Retinal pigment epithelial cell (primary cell): Measurements from ENCODE around the gene UBAC2.
"Not testable (repeated sequence)": the region's sequence is repeated elsewhere in the genome, so short reads cannot be mapped to it uniquely, and the experiment has no call there.

Experiments
- DNase-seq: peaks from one replicate; pipeline ENCODE4 v3.0.0-alpha.2; 2010; ENCODE audit warnings: low read depth
- H3K4me3 ChIP-seq: 2 replicates; pipeline ENCODE4 v1.5.1; 2011; ENCODE audit warnings: mild to moderate bottlenecking, low read length, control low read depth, moderate library complexity
- TF ChIP-seq, protein P1 (sequence below): conservative IDR thresholded peaks from 2 replicates; pipeline ENCODE4 v1.5.1; 2011; ENCODE audit warnings: low read depth, low read length, control low read depth, inconsistent platforms

UBAC2 gene

DNA sequence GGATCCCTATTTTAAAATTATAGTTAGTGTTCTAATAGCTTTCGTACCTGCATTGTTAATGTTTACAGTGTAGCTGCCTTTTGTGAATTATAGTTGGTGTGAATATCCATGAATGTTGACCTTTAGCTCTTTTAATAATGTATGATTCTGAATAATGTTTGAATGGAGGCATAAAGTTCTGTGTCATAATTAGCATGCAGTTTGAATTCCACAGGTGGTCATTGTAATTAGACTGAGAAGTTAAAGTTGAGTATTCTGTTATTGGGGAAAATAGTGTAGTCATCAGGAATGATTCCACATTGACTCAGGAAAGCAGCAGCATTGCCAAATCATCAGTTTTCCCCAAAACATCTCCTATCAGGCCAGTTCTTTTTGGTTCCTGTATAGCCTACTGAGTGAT lies 45.4 kb downstream of the UBAC2 start:
- TF ChIP-seq, protein P1, sequence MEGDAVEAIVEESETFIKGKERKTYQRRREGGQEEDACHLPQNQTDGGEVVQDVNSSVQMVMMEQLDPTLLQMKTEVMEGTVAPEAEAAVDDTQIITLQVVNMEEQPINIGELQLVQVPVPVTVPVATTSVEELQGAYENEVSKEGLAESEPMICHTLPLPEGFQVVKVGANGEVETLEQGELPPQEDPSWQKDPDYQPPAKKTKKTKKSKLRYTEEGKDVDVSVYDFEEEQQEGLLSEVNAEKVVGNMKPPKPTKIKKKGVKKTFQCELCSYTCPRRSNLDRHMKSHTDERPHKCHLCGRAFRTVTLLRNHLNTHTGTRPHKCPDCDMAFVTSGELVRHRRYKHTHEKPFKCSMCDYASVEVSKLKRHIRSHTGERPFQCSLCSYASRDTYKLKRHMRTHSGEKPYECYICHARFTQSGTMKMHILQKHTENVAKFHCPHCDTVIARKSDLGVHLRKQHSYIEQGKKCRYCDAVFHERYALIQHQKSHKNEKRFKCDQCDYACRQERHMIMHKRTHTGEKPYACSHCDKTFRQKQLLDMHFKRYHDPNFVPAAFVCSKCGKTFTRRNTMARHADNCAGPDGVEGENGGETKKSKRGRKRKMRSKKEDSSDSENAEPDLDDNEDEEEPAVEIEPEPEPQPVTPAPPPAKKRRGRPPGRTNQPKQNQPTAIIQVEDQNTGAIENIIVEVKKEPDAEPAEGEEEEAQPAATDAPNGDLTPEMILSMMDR: no peak
- DNase-seq: no peak
- H3K4me3 ChIP-seq: no peak overlapping the region

GRCh38 chr13:99249178-99249577 lies 48.5 kb downstream of the UBAC2 start:
- H3K4me3 ChIP-seq, DNase-seq: not testable (repeated sequence)

GRCh38 chr13:99249606-99250005 lies 49.0 kb downstream of the UBAC2 start:
- H3K4me3 ChIP-seq, DNase-seq: not testable (repeated sequence)

DNA sequence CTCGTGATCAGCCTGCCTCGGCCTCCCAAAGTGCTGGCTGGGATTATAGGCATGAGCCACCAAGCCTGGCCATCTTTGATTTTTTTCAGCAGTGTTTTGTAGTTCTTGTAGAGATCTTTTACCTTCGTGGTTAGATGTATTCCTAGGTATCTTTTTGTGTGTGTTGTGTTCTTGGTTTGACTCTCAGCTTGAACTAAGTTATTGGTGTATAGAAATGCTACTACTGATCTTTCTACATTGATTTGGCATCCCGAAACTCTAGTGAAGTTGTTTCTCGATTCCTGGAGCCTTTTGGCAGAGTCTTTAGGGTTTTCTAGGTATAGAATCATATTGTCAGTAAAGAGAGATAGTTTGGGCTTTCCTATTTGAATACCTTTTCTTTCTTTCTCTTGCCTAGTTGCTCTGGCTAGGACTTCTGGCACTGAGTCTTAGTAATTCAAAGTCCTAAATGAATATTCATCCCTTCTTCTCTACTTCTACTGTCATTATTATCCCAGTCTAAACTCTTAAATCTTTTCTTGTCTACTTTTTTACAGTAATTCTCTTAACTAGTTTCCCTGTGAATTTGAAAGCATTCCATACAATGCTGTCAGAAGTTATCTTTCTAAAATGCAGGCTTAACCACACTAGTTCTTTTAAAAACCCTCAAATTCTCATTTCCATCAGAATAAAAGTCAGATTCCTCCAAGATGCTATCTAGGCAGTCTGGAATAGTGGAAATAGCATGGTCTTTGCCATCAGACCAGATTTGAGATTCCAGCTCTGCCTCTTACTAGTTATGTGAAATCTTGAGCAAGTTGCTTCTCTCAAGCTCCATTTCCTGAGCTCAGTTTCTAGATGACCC lies 50.5 kb downstream of the UBAC2 start:
- DNase-seq: no peak
- TF ChIP-seq, protein P1: no peak
- no peak overlapping the region for H3K4me3 ChIP-seq

GRCh38 chr13:99251921-99252320 lies 51.3 kb downstream of the UBAC2 start:
- DNase-seq: no peak
- TF ChIP-seq, protein P1: no peak
- no peak overlapping the region for H3K4me3 ChIP-seq

DNA sequence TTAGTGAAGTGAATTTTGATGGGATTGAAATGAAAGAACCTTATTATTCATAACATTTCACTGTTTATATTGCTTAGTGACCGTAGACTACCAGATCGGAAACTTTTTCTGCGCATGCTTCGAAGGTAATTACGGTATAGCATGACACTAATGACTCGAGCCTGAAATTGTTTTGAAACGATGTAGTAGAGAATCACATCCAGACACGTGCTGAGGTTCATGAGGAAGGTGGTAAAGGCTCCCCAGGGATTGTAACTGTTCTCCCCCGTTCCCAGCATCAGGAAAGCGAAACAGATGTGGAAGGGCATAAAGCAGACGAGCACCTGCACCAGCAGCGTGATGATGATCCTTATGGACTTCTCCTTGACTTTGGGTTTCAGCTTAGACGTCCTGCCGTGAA lies 54.2 kb downstream of the UBAC2 start:
- TF ChIP-seq, protein P1: no peak
- DNase-seq: no peak
- no peak overlapping the region for H3K4me3 ChIP-seq

- TF ChIP-seq, protein P1: no peak
- DNase-seq: no peak
- no peak overlapping the region for H3K4me3 ChIP-seq
These were observed 54.6 kb downstream of the UBAC2 start for GRCh38 chr13:99255271-99255670.

DNA sequence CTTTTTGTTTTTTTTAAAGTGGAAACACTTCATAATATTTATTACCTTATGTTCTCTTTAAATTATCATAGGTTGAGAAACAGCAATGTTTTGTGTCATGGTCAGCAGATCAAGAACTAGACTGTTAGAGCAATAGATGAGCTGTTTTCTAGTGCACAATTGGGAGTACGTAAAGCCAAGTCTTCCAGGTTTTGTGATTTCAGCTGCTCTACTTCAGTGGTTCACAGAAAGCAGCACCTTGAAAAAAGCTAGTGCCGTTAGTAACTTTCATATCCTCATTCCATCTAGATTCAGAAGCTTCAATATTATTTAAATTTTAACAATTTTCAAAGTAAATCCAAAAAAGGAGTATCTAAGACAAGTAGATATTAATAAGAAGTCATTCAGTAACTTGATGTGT lies 55.6 kb downstream of the UBAC2 start:
- no peak for DNase-seq

More for the DNA sequence above, 55.6 kb downstream of the UBAC2 start:
- TF ChIP-seq, protein P1: no peak
- H3K4me3 ChIP-seq: no peak overlapping the region
